NCI-H187 (cell line): ENCODE measurements around the gene EIPR1.

ENCODE experiments used
- DNase-seq, 2 experiments: peaks; one replicate each; lab custom pipeline; 2025; lab: John Stamatoyannopoulos, UW

Gene EIPR1

DNA sequence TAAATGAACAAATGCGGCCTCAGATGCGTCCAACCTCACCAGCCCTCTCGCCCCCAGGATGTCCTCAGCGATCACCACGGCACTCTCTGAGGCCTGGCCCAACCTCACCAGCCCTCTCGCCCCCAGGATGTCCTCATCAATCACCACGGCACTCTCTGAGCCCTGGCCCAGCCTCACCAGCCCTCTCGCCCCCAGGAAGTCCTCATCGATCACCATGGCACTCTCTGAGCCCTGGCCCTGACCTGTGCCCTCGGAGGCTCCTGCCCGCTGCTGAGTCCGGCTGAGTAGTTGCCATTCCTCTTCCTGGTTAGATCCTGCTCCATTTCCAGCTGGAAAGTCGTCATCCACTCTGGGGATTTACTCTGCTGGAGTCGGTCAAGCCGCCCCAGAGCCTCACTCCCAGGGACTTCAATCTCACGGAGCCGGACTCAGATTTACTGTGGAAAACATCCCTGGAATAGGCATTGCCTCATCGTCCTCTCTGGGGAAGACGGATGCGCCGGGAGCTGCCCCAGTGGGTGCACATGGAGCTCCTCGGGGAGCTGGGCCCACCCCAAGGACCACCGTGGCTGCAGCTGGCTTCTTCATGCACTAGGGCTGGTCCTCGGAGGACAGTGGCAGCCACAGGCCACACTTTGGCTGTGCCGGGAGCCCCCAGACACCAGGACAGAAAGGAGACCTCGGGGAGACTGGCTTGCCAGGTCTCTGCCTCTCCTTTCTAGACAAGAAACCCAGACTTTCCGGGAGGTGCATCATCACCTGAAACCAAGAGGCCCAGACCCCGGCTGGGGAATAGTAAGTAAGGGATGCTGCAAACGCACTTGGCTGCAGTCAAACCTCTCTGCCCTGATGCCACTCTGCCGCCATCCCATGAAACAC is 230.6 kb downstream of the EIPR1 start:
- DNase-seq: no peak

DNA sequence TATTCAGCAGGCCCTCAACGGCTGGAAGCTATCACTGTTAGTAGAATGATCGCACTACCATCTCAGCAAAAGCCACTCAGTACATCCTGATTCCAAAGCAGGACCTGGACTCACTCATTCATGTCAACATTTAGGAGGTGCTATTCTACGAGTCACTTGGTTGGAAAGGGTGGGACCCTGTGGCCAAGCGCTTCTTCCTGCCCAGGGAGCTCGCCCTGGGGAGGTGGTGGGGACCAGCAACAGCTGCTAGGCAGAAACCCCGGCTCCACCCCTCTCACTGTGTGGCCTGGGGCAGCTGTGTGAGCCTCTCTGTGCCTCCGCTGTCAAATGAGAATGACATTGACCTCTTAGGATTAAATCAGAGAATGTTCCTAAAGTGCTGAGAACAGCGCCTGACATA is 231.4 kb downstream of the EIPR1 start:
- no peak for DNase-seq

DNA sequence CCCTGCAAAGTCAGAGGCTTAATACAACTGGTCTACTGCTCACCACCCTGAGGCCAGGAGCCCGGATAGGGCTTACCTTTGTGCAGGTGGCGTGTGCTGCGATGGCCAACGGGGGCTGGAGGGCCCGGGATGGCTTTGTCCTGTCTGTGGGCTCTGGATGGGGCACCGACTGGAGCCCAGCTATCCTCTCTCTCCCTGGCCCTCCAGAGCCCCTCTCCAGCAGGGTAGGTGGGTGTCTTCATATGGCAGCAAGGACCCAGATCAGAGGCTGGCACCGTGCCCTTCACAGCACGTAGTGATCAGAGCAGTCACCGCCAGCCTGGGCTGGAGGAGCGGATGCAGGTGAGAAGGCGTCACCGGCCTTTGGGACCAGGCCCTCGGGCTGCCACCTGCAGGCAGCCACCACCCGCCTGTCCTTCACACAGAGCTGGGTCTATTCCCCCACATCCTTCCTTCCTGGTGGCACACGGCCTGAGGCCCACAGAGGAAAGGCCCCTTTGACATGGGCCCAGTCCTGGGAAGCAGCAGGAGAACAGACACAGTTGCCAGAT is 232.1 kb downstream of the EIPR1 start:
- no peak for DNase-seq

DNA sequence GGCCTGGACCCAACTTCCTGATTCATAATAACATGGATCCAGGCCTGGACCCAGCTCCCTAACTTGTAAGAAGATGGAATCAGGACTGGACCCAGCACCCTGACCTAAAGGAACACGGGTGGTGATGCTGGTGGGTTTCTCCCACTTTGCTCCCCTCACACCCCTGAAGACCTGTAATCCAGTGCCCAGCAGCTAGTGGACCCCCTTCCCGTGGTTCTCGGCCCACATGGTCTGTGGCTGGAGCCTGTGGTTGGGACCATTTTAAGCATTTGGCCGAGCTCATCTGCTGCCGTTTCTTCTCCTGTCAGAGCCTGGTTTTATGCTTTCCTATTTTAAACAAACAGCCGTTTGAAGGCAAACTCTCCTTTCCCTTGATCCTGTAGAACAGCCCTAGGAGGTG is 232.8 kb downstream of the EIPR1 start:
- DNase-seq: no peak

DNA sequence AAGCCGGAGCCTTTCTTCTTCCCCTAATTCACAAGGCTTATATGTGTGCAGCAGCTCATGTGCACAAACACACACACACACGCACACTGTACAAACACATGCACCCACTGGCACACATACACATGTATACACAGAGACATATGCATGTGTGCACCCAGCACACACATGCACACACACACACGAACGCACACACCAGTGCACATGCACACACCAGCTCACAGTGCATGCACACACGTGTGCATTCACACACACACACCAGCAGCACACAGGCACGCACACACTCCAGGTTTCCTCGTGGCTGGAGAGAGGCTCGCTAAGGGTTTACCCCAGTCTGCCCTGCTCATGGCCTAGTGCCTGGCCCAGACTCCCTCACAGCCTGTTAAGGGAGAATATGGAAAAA is 234.0 kb downstream of the EIPR1 start:
- no peak for DNase-seq

DNA sequence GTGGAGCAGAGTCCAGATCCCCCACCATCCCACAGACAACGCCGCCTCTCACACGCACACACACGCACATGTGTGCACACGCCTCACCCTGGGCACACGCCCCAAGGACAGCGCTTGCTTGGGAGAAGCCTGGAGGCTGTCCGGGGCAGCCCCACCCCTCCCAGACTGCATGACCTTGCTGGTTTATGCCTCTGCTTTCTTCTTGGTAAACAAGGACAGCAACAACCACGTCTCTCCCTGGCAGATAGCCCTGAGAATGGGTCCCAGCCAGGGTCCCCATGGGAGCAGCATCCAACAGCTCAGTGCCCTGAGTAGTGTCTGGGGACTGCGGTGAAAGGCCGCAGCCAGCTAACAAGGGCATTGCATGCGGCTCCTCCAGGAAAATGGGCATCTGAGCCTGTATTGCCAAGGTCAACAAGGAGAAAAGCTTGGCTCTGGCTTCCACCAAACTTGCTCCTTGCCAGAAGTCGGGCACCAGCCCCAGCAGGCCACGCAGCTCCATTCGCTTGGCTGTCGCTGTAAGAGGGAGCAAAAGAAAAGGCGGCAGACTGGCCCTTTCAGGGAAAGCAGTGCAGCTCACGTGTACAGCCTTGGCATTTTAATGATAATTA is 234.6 kb downstream of the EIPR1 start:
- no peak for DNase-seq

DNA sequence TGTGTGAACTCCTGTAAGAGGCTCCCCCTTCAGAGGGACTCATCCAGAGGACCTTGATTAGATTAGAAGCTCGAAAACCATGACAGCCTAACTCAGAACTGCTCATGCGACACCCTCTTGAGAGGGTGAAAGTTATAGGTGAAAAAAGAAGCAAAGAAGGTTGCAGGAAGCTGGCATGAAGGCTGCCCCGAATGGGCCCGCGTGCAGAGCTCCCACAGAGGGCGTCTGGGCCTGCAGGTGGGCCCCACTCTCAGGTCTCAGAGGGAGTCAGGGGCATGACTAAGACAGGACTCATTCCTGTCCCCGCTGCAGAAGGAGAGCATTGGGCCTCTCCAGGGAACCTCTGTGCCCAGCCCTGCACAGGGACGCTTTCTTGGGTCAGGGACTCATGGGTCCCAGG is 235.4 kb downstream of the EIPR1 start:
- DNase-seq: no peak

DNA sequence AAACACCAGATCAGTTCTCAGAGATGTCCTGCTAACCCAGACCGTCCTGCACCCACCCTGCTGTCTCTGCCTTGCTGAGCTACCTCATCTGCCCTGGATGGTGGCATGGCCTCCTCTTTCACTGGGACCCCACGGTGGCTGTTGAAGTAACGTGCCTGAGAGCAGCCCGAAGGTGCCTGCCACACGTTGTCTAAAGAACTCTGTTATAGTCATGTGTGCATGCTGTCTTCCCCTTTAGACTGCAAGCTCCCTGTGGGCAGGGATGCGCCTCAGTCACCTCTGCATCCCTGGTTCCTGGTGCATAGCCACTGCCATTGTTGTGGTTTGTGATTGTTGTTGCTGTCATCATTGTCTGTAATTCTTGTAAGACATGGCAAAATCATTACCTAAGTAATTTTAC is 235.9 kb downstream of the EIPR1 start:
- DNase-seq: no peak

DNA sequence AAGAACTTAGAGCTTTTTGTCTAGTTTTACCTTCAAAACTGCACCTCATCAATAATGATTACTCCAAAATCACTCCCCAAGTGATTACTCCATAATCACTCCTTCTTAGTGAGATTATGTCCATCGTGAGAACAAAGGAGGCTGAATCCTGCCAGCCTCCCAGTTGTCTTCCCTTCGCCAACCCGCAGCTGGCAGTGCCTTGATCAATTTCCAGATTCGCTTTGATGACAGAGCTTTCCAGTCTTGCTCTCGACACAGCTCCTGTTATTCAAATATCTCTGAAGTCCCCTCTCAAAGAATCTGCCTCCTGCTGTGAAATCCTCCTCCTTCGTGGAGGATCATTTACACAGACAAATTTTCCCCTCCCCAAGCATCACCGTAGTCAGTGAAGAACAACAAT is 237.7 kb downstream of the EIPR1 start:
- no peak for DNase-seq
